Measurements from ENCODE around the gene SBF2. TPM values are rescaled to one million over a fixed set of nuclear protein-coding genes. Genes with fewer than 3 reads are reported as not detected.
"Not testable (repeated sequence)": the region's sequence is repeated elsewhere in the genome, so short reads cannot be mapped to it uniquely, and the experiment has no call there.

SBF2 gene
- total RNA-seq, 4 donors from 2014 or later, result 20.6 to 48.6 (median 26.0) TPM

- TF ChIP-seq POLR2A (IDR thresholded peaks at IDR 0.05) (no peak), CTCF (IDR thresholded peaks at IDR 0.05) (no peak)
- 55 to 57% methylated on average over 1 of the region's 1 CpG for WGBS, 2 donors
- no peak overlapping the region for H3K27ac ChIP-seq
- H3K27me3 ChIP-seq, result no peaks in the 10 kb centered on the region
- no peaks in the 10 kb centered on the region for H3K4me1 ChIP-seq
- intact Hi-C loops (cut with DNase I), result no loop called here
- no peak overlapping the region for H3K4me3 ChIP-seq
- no peaks in the 10 kb centered on the region for H3K9me3 ChIP-seq
- no peak for DNase-seq
- peaks cover 0 to 9% (median 0%) of the 10 kb centered on the region in 3 donors for H3K36me3 ChIP-seq
These were observed 342.2 kb downstream of the SBF2 start for GRCh38 chr11:9951807-9952206.

- Histone ChIP-seq H3K27me3 (no peaks in the 10 kb centered on the region), H3K27ac (no peak overlapping the region), H3K9me3 (no peaks in the 10 kb centered on the region), H3K4me3 (no peak overlapping the region), H3K36me3 (peaks cover 0 to 15% (median 0%) of the 10 kb centered on the region in 3 donors), H3K4me1 (no peaks in the 10 kb centered on the region)
- TF ChIP-seq CTCF (IDR thresholded peaks at IDR 0.05) (no peak), POLR2A (IDR thresholded peaks at IDR 0.05) (no peak)
- intact Hi-C loops (cut with DNase I), result no loop called here
- WGBS, 2 donors, result 82 to 84% methylated on average over 3 of the region's 3 CpGs
- no peak for DNase-seq
These were observed 343.6 kb downstream of the SBF2 start for GRCh38 chr11:9950462-9950861.

- intact Hi-C loops (cut with DNase I), result no loop called here
- 80 to 92% methylated on average over 7 of the region's 7 CpGs for WGBS, 2 donors
- Histone ChIP-seq H3K4me3 (no peak overlapping the region), H3K27me3 (no peaks in the 10 kb centered on the region), H3K9me3 (no peaks in the 10 kb centered on the region), H3K36me3 (peaks cover 0 to 10% (median 0%) of the 10 kb centered on the region in 3 donors), H3K4me1 (peaks cover 0 to 6% (median 0%) of the 10 kb centered on the region in 3 donors), H3K27ac (no peak overlapping the region)
- no peak for TF ChIP-seq POLR2A (IDR thresholded peaks at IDR 0.05)
- no peak for TF ChIP-seq CTCF (IDR thresholded peaks at IDR 0.05)
- DNase-seq, result no peak
These were observed 346.7 kb downstream of the SBF2 start for GRCh38 chr11:9947231-9947864.

- DNase-seq; intact Hi-C loops (cut with DNase I); H3K27me3 ChIP-seq; H3K27ac ChIP-seq; H3K9me3 ChIP-seq; H3K4me1 ChIP-seq; H3K4me3 ChIP-seq: not testable (repeated sequence)
- peaks cover 0 to 10% (median 0%) of the 10 kb centered on the region in 3 donors for H3K36me3 ChIP-seq
- WGBS, 2 donors, result 67 to 81% methylated on average over 1 of the region's 1 CpG
These were observed 348.3 kb downstream of the SBF2 start for GRCh38 chr11:9945680-9946079.

- H3K36me3 ChIP-seq, result peaks cover 0 to 10% (median 0%) of the 10 kb centered on the region in 3 donors
- 51 to 60% methylated on average over 3 of the region's 3 CpGs for WGBS, 2 donors
- TF ChIP-seq POLR2A (IDR thresholded peaks at IDR 0.05) (no peak), CTCF (IDR thresholded peaks at IDR 0.05) (no peak)
- H3K4me3 ChIP-seq, result no peak overlapping the region
- H3K27ac ChIP-seq, result peak overlapping the region in 3 of 4 donors; percentile 10 to 70 (median 66)
- H3K27me3 ChIP-seq, result no peaks in the 10 kb centered on the region
- H3K4me1 ChIP-seq, result peaks cover 0 to 6% (median 0%) of the 10 kb centered on the region in 3 donors
- H3K9me3 ChIP-seq, result no peaks in the 10 kb centered on the region
- no peak for DNase-seq
- intact Hi-C loops (cut with DNase I), result no loop called here
These were observed 350.5 kb downstream of the SBF2 start for GRCh38 chr11:9943386-9944110.

Measured in esophagus squamous epithelium (tissue), 5 donors.